Measurements from ENCODE around the gene ATRNL1.

GRCh38 chr10:115988380-115988779 lies 895.2 kb downstream of the ATRNL1 start:
- no peak for TF ChIP-seq CTCF (IDR thresholded peaks at IDR 0.05)
- TF ChIP-seq ATF6 (CRISPR knock-in tag; IDR thresholded peaks at IDR 0.05) = no peak
